WI38 (cell line): ENCODE data around the gene SUPT4H1.

ENCODE experiments used
- H3K4me3 ChIP-seq: 2 replicates; pipeline ENCODE4 v1.5.1; 2011; ENCODE audit warnings: low read depth, mild to moderate bottlenecking, control low read depth, low read length
- CTCF ChIP-seq: IDR thresholded peaks from 2 replicates; pipeline ENCODE4 v1.5.1; 2012; ENCODE audit warnings: low read depth, mild to moderate bottlenecking, control low read depth, low read length

SUPT4H1 gene

DNA sequence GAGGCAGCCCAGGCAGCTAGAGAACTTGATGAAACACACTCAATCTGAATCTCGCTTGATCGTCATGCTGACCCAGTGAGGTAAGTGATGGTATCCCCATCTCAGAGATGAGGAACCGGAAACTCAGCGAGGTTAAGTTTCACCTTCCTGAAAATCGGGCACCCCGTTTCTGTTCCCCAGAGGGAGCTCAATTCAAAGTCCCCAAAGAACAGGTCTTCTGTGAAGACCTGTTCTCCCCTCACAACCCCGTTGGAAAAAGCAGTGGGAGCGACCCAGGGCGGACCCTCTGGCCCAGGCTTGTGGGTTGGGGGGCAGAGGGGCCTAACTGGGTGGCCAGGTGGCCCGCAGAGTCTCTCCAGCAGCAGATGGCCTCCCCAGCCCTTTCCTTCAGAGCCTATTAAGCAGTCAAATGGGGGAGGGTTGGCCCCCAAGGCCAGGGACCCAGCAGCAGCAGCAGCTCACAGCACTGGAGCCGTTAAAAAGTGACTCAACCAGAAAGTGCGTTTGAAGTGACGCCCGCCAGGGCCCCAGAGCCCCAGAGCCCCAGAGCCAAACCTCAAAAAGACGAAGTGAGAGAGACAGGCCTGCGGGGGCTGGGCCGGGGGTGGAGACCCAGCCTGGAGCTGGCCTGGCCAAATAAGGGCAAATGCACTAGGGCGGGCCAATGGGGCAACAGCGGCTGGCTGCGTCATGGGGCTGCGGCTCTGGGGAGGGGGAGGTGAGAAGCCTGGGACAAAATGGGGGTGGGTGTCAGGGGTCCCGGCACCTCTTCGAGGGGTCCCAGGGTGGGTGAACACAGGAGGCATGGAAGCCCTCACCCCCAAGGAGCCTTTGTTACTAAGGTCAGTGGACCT is 14.2 kb downstream of the SUPT4H1 start:
- H3K4me3 ChIP-seq = no peak overlapping the region
- no peak for TF ChIP-seq CTCF

DNA sequence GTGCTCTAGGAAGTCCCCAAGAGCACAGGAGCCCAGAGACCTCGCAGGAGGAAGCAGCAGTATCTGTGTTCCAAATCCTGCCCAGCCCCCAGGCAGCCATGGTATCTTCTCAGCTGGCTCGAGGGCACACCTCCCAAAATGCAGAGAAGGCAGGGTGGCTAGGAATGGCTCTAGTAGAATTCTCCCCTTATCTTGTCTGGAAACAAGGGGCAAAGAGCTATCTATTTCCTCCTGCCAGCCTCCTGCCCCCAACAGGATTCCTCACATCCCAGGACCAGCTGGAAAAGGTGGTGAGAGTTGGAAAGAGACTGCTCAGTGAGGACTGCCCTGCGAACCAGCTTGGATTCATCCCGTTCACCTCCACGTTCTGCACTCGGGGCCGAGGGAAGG is 14.8 kb downstream of the SUPT4H1 start:
- no peak overlapping the region for H3K4me3 ChIP-seq
- no peak for TF ChIP-seq CTCF

GRCh38 chr17:58336456-58337209 is 15.4 kb downstream of the SUPT4H1 start:
- H3K4me3 ChIP-seq = no peak overlapping the region
- no peak for TF ChIP-seq CTCF

GRCh38 chr17:58335779-58336455 is 16.1 kb downstream of the SUPT4H1 start:
- no peak for TF ChIP-seq CTCF
- H3K4me3 ChIP-seq = no peak overlapping the region

GRCh38 chr17:58335061-58335731 is 16.8 kb downstream of the SUPT4H1 start:
- TF ChIP-seq CTCF = no peak
- no peak overlapping the region for H3K4me3 ChIP-seq

DNA sequence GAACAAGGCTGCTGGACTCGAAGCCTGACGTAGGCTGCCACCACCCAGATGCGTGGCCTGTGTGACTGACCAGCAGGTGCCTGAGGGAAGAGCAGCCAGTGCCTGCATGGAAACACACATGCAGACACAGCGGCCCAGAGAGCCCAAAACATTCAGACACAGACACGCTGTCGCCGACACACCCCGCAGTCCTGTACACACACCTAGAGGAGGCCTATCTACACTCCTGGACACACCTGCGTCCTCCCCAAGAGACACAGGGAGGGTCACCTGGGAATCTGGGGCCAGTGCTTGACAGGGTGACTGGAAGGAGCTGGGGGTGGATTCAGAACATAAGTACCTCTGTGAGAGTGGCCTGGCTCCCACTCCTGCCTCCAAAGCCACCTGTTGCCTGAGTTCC is 17.3 kb downstream of the SUPT4H1 start:
- no peak for TF ChIP-seq CTCF
- no peak overlapping the region for H3K4me3 ChIP-seq
